Spleen (tissue), 11 donors: Measurements from ENCODE around the gene COQ10A. TPM values are rescaled to one million over a fixed set of nuclear protein-coding genes. Genes with fewer than 3 reads are reported as not detected.
A peak's percentile ranks its signal among the peaks of the same experiment; 100 is the strongest.
"Not testable (repeated sequence)": the region's sequence is repeated elsewhere in the genome, so short reads cannot be mapped to it uniquely, and the experiment has no call there.

ENCODE experiments used
- DNase-seq: peaks from one replicate; pipeline ENCODE4 v3.0.0-alpha.2; 2020
- H3K27ac ChIP-seq, 8 donors: fragments of 200-600 bp; sonication (generic) in 7 of 8; 1 replicate in 4 of 8; 2 replicates in 4 of 8; pipeline versions ENCODE4 v1.5.0 to v1.8.0; 2016 to 2021; ENCODE audit warnings: inconsistent platforms in 4 of 8, mild to moderate bottlenecking in 4 of 8, moderate library complexity in 1 of 8
- H3K27me3 ChIP-seq, 7 donors: fragments of 200-600 bp; sonication (generic) in 6 of 7; replicated peaks in 1 of 7; 1 replicate in 4 of 7; 2 replicates in 3 of 7; pipeline versions ENCODE4 v1.5.0 to v1.8.0; 2016 to 2021; ENCODE audit warnings: inconsistent platforms in 3 of 7, mild to moderate bottlenecking in 1 of 7
- H3K36me3 ChIP-seq, 6 donors: fragments of 200-600 bp; sonication (generic) in 5 of 6; 1 replicate in 4 of 6; 2 replicates in 2 of 6; pipeline versions ENCODE4 v1.5.0 to v1.8.0; 2016 to 2021; ENCODE audit warnings: inconsistent platforms in 2 of 6
- H3K4me1 ChIP-seq, 6 donors: fragments of 200-600 bp; sonication (generic) in 5 of 6; 1 replicate in 3 of 6; 2 replicates in 3 of 6; pipeline versions ENCODE4 v1.5.0 to v1.8.0; 2016 to 2021; ENCODE audit warnings: inconsistent platforms in 3 of 6
- H3K4me3 ChIP-seq, 8 donors: fragments of 200-600 bp; sonication (generic) in 7 of 8; 1 replicate in 4 of 8; 2 replicates in 4 of 8; pipeline versions ENCODE4 v1.5.0 to v1.8.0; 2016 to 2021; ENCODE audit warnings: inconsistent platforms in 4 of 8, mild to moderate bottlenecking in 4 of 8, moderate library complexity in 2 of 8
- H3K9me3 ChIP-seq, 8 donors: fragments of 200-600 bp; sonication (generic) in 7 of 8; 1 replicate in 4 of 8; 2 replicates in 4 of 8; pipeline versions ENCODE4 v1.5.0 to v1.8.0; 2016 to 2021; ENCODE audit warnings: inconsistent platforms in 4 of 8
- CTCF ChIP-seq, 11 experiments: fragments of 200-600 bp in 7 of 11; fragments of 450-650 bp in 4 of 11; sonication (generic) in 4 of 11; IDR thresholded peaks in 8 of 11; conservative IDR thresholded peaks in 3 of 11; 1 replicate in 7 of 11; 2 replicates in 4 of 11; pipeline versions ENCODE4 v1.4.0 to v1.8.0; 2016 to 2021; ENCODE audit warnings: antibody characterized with exemption in 11 of 11, inconsistent platforms in 4 of 11, mild to moderate bottlenecking in 1 of 11
- POLR2A ChIP-seq, 3 donors: fragments of 450-650 bp; IDR thresholded peaks; one replicate each; pipeline ENCODE4 v1.5.1; 2017; ENCODE audit warnings: antibody characterized with exemption in 3 of 3, mild to moderate bottlenecking in 1 of 3
- POLR2AphosphoS5 ChIP-seq, 3 donors: sonication (generic); formaldehyde crosslinking; IDR thresholded peaks; one replicate each; pipeline ENCODE4 v1.5.1; 2017; ENCODE audit warnings: antibody characterized with exemption in 3 of 3
- WGBS, 5 donors: extraction: QIAGEN DNeasy Blood & Tissue Kit in 3 of 5; methylation state at CpG; one replicate each; pipeline versions ENCODE4 v1.1.5 to v1.1.7; 2013 to 2018; 5-methylcytosine and 5-hydroxymethylcytosine counted together
- intact Hi-C: fragments of 100-400 bp; cut with DNase I; formaldehyde crosslinking; loops from one replicate; pipeline ENCODE4 v1.15.0; 2023; ENCODE audit warnings: low total_unique reads
- polyA plus RNA-seq, 3 donors: library from polyadenylated mRNA; stranded (reverse); fragments of 200-250 nt; gene quantifications; one replicate each; pipeline ENCODE4 v1.2.1, GENCODE V29; 2013
- total RNA-seq, 7 donors: library from RNA; depleted of rRNA in 3 of 7; stranded (reverse); fragments of >200 nt in 3 of 7; fragmentation: NEBNext Ultra II Directional in 4 of 7; extraction: Animal tissue kit (Norgen Biotek cat#: 25700) in 4 of 7; gene quantifications; one replicate each; pipeline versions ENCODE4 v1.1.0 to v1.2.1, GENCODE V29; 2016 to 2021
- donor health status: healthy with polysubstance abuse.
- donor health status: DM: no; HTN: no; CAD: no; lungs with moderate emphysema.
- donor health status: DM: no; HTN: no; CAD: no.
- donor health status: Bipolar disorder and iron deficiency.
- donor health status: healthy.
- donor health status: DM: no; HTN: no; CAD: no.
- donor health status: DM: yes; HTN: yes; CAD: no.

The COQ10A gene
- total and polyA plus RNA-seq, 10 donors: 13.9 to 37.3 (median 20.1) TPM

GRCh38 chr12:56282579-56282978 lies 15.8 kb downstream of the COQ10A start:
- intact Hi-C loops: no loop called here

GRCh38 chr12:56284263-56284662 lies 17.5 kb downstream of the COQ10A start:
- H3K27ac ChIP-seq, H3K9me3 ChIP-seq, DNase-seq, H3K27me3 ChIP-seq, H3K4me3 ChIP-seq, intact Hi-C loops: not testable (repeated sequence)
- Histone ChIP-seq H3K36me3 (peaks cover 4 to 99% (median 73%) of the 10 kb centered on the region in 6 donors), H3K4me1 (peaks cover 0 to 37% (median 17%) of the 10 kb centered on the region in 6 donors)
- 88 to 95% (median 91%) methylated on average over 5 of the region's 5 CpGs for WGBS, 5 donors

More at GRCh38 chr12:56282579-56282978, 15.8 kb downstream of the COQ10A start:
- H3K27me3 ChIP-seq: no peaks in the 10 kb centered on the region
- WGBS, 5 donors: 92 to 100% (median 94%) methylated on average over 2 of the region's 2 CpGs
- no peaks in the 10 kb centered on the region for H3K9me3 ChIP-seq
- H3K27ac ChIP-seq: no peak overlapping the region
- no peak overlapping the region for H3K4me3 ChIP-seq
- H3K36me3 ChIP-seq: peaks cover 4 to 99% (median 90%) of the 10 kb centered on the region in 6 donors
- no peak for DNase-seq
- TF ChIP-seq POLR2A (IDR thresholded peaks at IDR 0.05) (no peak), POLR2AphosphoS5 (IDR thresholded peaks at IDR 0.05) (no peak), CTCF (IDR thresholded peaks at IDR 0.05 in 8 of 11, conservative IDR thresholded peaks at IDR 0.05 in 3 of 11) (no peak)
- peaks cover 0 to 20% (median 11%) of the 10 kb centered on the region in 6 donors for H3K4me1 ChIP-seq

- Histone ChIP-seq H3K4me1 (peaks cover 0 to 54% (median 20%) of the 10 kb centered on the region in 6 donors), H3K4me3 (no peak overlapping the region), H3K36me3 (peaks cover 4 to 99% (median 58%) of the 10 kb centered on the region in 6 donors), H3K27ac (peak overlapping the region in 2 of 8 donors; percentile 14 to 38), H3K27me3 (no peaks in the 10 kb centered on the region), H3K9me3 (no peaks in the 10 kb centered on the region)
- no peak for DNase-seq
- intact Hi-C loops: no loop called here
- TF ChIP-seq CTCF (IDR thresholded peaks at IDR 0.05 in 8 of 11, conservative IDR thresholded peaks at IDR 0.05 in 3 of 11) (no peak), POLR2AphosphoS5 (IDR thresholded peaks at IDR 0.05) (no peak), POLR2A (IDR thresholded peaks at IDR 0.05) (no peak)
- 53 to 78% (median 63%) methylated on average over 4 of the region's 4 CpGs for WGBS, 5 donors
Measured at GRCh38 chr12:56286044-56286830, 19.5 kb downstream of the COQ10A start.

GRCh38 chr12:56288705-56289387 lies 22.1 kb downstream of the COQ10A start:
- 66 to 83% (median 69%) methylated on average over 3 of the region's 3 CpGs for WGBS, 5 donors
- intact Hi-C loops: no loop called here
- H3K27me3 ChIP-seq: no peaks in the 10 kb centered on the region
- no peak for TF ChIP-seq POLR2A (IDR thresholded peaks at IDR 0.05)
- TF ChIP-seq POLR2AphosphoS5 (IDR thresholded peaks at IDR 0.05): no peak
- no peak for TF ChIP-seq CTCF (IDR thresholded peaks at IDR 0.05 in 8 of 11, conservative IDR thresholded peaks at IDR 0.05 in 3 of 11)
- H3K27ac ChIP-seq: peak overlapping the region in 1 of 8 donors; percentile 34
- no peaks in the 10 kb centered on the region for H3K9me3 ChIP-seq
- peaks cover 0 to 80% (median 34%) of the 10 kb centered on the region in 6 donors for H3K4me1 ChIP-seq
- no peak for DNase-seq
- no peak overlapping the region for H3K4me3 ChIP-seq
- peaks cover 0 to 98% (median 36%) of the 10 kb centered on the region in 6 donors for H3K36me3 ChIP-seq
